B cell (primary cell): ENCODE measurements around the gene TEKT5. TPM values are rescaled to one million over a fixed set of nuclear protein-coding genes. Genes with fewer than 3 reads are reported as not detected.

Source experiments
- ATAC-seq: fragments of 200-7000 bp; cut with Tn5 transposase; one replicate; pipeline ENCODE4 v1.10.0; 2021; ENCODE audit warnings: low read depth, mild to moderate bottlenecking, moderate number of reproducible peaks, moderate library complexity
- CTCF ChIA-PET: fragments of 350-600 bp; sonication (Branson Sonifier 250); formaldehyde crosslinking; loops from one replicate; lab custom pipeline; 2021; ENCODE audit warnings: antibody characterized with exemption, inconsistent platforms; lab: Charles Lee
- POLR2A ChIA-PET: fragments of 350-600 bp; sonication (Branson Sonifier 250); formaldehyde crosslinking; loops from one replicate; lab custom pipeline; 2021; ENCODE audit warnings: antibody characterized with exemption; lab: Charles Lee
- DNase-seq: peaks from one replicate; pipeline ENCODE4 v3.0.0; 2013
- H2AFZ ChIP-seq: 2 replicates; pipeline ENCODE4 v1.6.1; 2012; ENCODE audit warnings: mild to moderate bottlenecking, low read depth, low read length; ENCODE audit not compliant: insufficient read depth, poor library complexity, severe bottlenecking
- H3K27ac ChIP-seq, 2 donors: 1 replicate in 1 of 2; 2 replicates in 1 of 2; pipeline ENCODE4 v1.5.1; 2012 to 2013; ENCODE audit warnings: low read length in 2 of 2, mild to moderate bottlenecking in 2 of 2, moderate library complexity in 1 of 2
- H3K27me3 ChIP-seq, 4 experiments: fragments of 200-600 bp in 1 of 4; sonication (generic) in 1 of 4; replicated peaks in 1 of 4; 1 replicate in 2 of 4; 2 replicates in 2 of 4; pipeline versions ENCODE4 v1.6.1 to v1.7.0; 2013 to 2016; ENCODE audit warnings: low read length in 3 of 4, mild to moderate bottlenecking in 2 of 4, mixed read lengths in 1 of 4, moderate library complexity in 1 of 4; ENCODE audit not compliant: insufficient read depth in 4 of 4, control insufficient read depth in 3 of 4; ENCODE audit errors: control extremely low read depth in 1 of 4
- H3K36me3 ChIP-seq, 2 experiments: replicated peaks in 1 of 2; 1 replicate in 1 of 2; 2 replicates in 1 of 2; pipeline versions ENCODE4 v1.6.1 to v1.7.1; 2013; ENCODE audit warnings: low read length in 1 of 2; ENCODE audit not compliant: insufficient read depth in 2 of 2, control insufficient read depth in 1 of 2; ENCODE audit errors: control extremely low read depth in 1 of 2, extremely low read depth in 1 of 2
- H3K4me1 ChIP-seq, 2 donors: fragments of 200-600 bp in 1 of 2; sonication (generic) in 1 of 2; 1 replicate in 1 of 2; 2 replicates in 1 of 2; pipeline versions ENCODE4 v1.5.1 to v1.6.1; 2013 to 2017; ENCODE audit warnings: low read length in 2 of 2; ENCODE audit not compliant: control insufficient read depth in 2 of 2, insufficient read depth in 2 of 2
- H3K4me2 ChIP-seq: replicated peaks from 2 replicates; pipeline ENCODE3; 2012; ENCODE audit warnings: mild to moderate bottlenecking, low read depth, low read length; ENCODE audit not compliant: poor library complexity, severe bottlenecking
- H3K4me3 ChIP-seq, 5 experiments: fragments of 200-600 bp in 1 of 5; sonication (generic) in 1 of 5; 1 replicate in 3 of 5; 2 replicates in 2 of 5; pipeline versions ENCODE4 v1.5.1 to v1.7.0; 2011 to 2016; ENCODE audit warnings: low read length in 4 of 5, mild to moderate bottlenecking in 4 of 5, low read depth in 2 of 5, control low read depth in 1 of 5, moderate library complexity in 1 of 5; ENCODE audit not compliant: insufficient read depth in 1 of 5; ENCODE audit errors: control extremely low read depth in 1 of 5, extremely low read depth in 1 of 5
- H3K79me2 ChIP-seq: fragments of 200-600 bp; sonication (generic); one replicate; pipeline ENCODE4 v1.6.0; 2016; ENCODE audit warnings: low read length; ENCODE audit not compliant: control insufficient read depth, insufficient read depth
- H3K9ac ChIP-seq: fragments of 200-600 bp; sonication (generic); 2 replicates; pipeline ENCODE4 v1.6.1; 2017; ENCODE audit warnings: mild to moderate bottlenecking, low read length, moderate library complexity
- H3K9me3 ChIP-seq, 3 donors: one replicate each; pipeline versions ENCODE4 v1.6.1 to v1.7.1; 2013; ENCODE audit warnings: low read length in 2 of 3; ENCODE audit not compliant: control insufficient read depth in 2 of 3, insufficient read depth in 1 of 3; ENCODE audit errors: control extremely low read depth in 1 of 3
- H4K20me1 ChIP-seq: 2 replicates; pipeline ENCODE4 v1.6.0; 2012; ENCODE audit warnings: mild to moderate bottlenecking, low read length; ENCODE audit not compliant: insufficient read depth, control insufficient read depth, poor library complexity, severe bottlenecking
- H3K27ac Mint-ChIP-seq: one replicate; pipeline ENCODE4 v1.8.0; 2021; ENCODE audit warnings: mixed read lengths
- H3K27me3 Mint-ChIP-seq: one replicate; pipeline ENCODE4 v1.8.0; 2021; ENCODE audit warnings: mixed read lengths
- H3K4me1 Mint-ChIP-seq: one replicate; pipeline ENCODE4 v1.8.0; 2021; ENCODE audit warnings: mixed read lengths
- H3K4me3 Mint-ChIP-seq: one replicate; pipeline ENCODE4 v1.8.0; 2021; ENCODE audit warnings: mixed read lengths
- H3K9me3 Mint-ChIP-seq: one replicate; pipeline ENCODE4 v1.8.0; 2022; ENCODE audit warnings: mixed read lengths; ENCODE audit not compliant: insufficient read depth
- CTCF ChIP-seq: fragments of 200-600 bp; IDR thresholded peaks from one replicate; pipeline ENCODE4 v1.8.0; 2022; ENCODE audit warnings: antibody characterized with exemption, mild to moderate bottlenecking
- EZH2 ChIP-seq: IDR thresholded peaks from 2 replicates; pipeline ENCODE4 v1.6.1; 2012; ENCODE audit warnings: borderline replicate concordance, low read depth, mild to moderate bottlenecking, moderate library complexity, low read length; ENCODE audit not compliant: insufficient read depth, poor library complexity, severe bottlenecking
- WGBS: methylation state at CpG from one replicate; pipeline ENCODE4 v1.1.5; 2013; ENCODE audit warnings: missing lambda C conversion rate; ENCODE audit not compliant: insufficient coverage; 5-methylcytosine and 5-hydroxymethylcytosine counted together
- intact Hi-C: fragments of 100-400 bp; cut with micrococcal nuclease; formaldehyde crosslinking; loops from one replicate; pipeline ENCODE4 v1.10.0; 2022
- polyA minus RNA-seq: library from RNA; depleted of rRNA, polyadenylated mRNA; stranded (reverse); fragments of >200 nt; gene quantifications from 2 replicates; pipeline ENCODE4 v1.2.3, GENCODE V29; 2012
- polyA plus RNA-seq: library from polyadenylated mRNA; depleted of rRNA; stranded (reverse); fragments of >200 nt; gene quantifications from 2 replicates; pipeline ENCODE4 v1.2.3, GENCODE V29; 2012
- total RNA-seq, 2 donors: library from RNA; stranded (reverse); fragments of 120-200 nt in 1 of 2; gene quantifications; 1 replicate in 1 of 2; 2 replicates in 1 of 2; pipeline versions ENCODE4 v1.2.3 to v1.2.4, GENCODE V29; 2013 to 2022

Gene TEKT5
- 0.42 TPM in 1 of 2 replicates, not detected in the other for total RNA-seq
- total RNA-seq (2013): not detected
- 0.25 and 0.57 TPM in 2 replicates for polyA plus RNA-seq
- polyA minus RNA-seq: not detected in 2 replicates

- CTCF ChIA-PET: no interaction called here
- peaks cover 0 to 4% (median 0%) of the 10 kb centered on the region in 4 experiments for H3K27me3 ChIP-seq
- no peak for ATAC-seq
- H3K9ac ChIP-seq: no peak within 1 kb of the TSS
- H3K9me3 ChIP-seq: peaks cover 0 to 10% (median 0%) of the 10 kb centered on the region in 3 donors
- no peaks in the 10 kb centered on the region for H3K79me2 ChIP-seq
- H3K36me3 ChIP-seq: no peaks in the 10 kb centered on the region
- Mint-ChIP-seq H3K9me3 (no peaks in the 10 kb centered on the region), H3K4me3 (no peak within 1 kb of the TSS), H3K27ac (no peak within 1 kb of the TSS), H3K4me1 (no peaks in the 10 kb centered on the region), H3K27me3 (peaks cover 12% of the 10 kb centered on the region)
- H3K27ac ChIP-seq: no peak within 1 kb of the TSS
- H3K4me2 ChIP-seq: no peak within 1 kb of the TSS
- no peak for DNase-seq
- H3K4me3 ChIP-seq: no peak within 1 kb of the TSS
- H4K20me1 ChIP-seq: no peaks in the 10 kb centered on the region
- no peak within 1 kb of the TSS for H2AFZ ChIP-seq
- TF ChIP-seq CTCF: no peak
- no peak for TF ChIP-seq EZH2
- POLR2A ChIA-PET: no interaction called here
- no peaks in the 10 kb centered on the region for H3K4me1 ChIP-seq
- intact Hi-C loops: no loop called here
- 67% methylated on average over 1 of the region's 5 CpGs for WGBS
Observed at GRCh38 chr16:10694830-10695229, at the start of gene TEKT5. TEKT5 (minus strand) TSS chr16:10694930; CDS start chr16:10694873, 57 bp downstream.

GRCh38 chr16:10743610-10744369 is 49.1 kb upstream of the TEKT5 start, which contains the start of gene NUBP1:
NUBP1 (plus strand) TSS chr16:10743842; CDS start chr16:10743864, 22 bp downstream.
- H3K27me3 ChIP-seq: no peaks in the 10 kb centered on the region
- peaks cover 4% of the 10 kb centered on the region for H4K20me1 ChIP-seq
- Mint-ChIP-seq H3K9me3 (no peaks in the 10 kb centered on the region), H3K27ac (peak within 1 kb of the TSS; percentile 97), H3K4me1 (peaks cover 55% of the 10 kb centered on the region), H3K4me3 (peak within 1 kb of the TSS; percentile 93), H3K27me3 (no peaks in the 10 kb centered on the region)
- TF ChIP-seq EZH2 (no peak), CTCF (no peak)
- intact Hi-C loops: loop anchor here (1.0 to 5.0 kb wide), 11 partner anchors 10 to 1876 kb away; partner anchors contain the start of genes CARHSP1, CIITA, CLEC16A and RSL1D1
- CTCF ChIA-PET: interaction anchor here (0.5 to 5.9 kb wide), 12 partner anchors 14 to 229 kb away, joined by 3 to 33 read pairs (median 4); partner anchors contain the start of gene CIITA
- peaks cover 63% of the 10 kb centered on the region for H3K79me2 ChIP-seq
- H3K9ac ChIP-seq: peak within 1 kb of the TSS; percentile 86
- H3K36me3 ChIP-seq: peaks cover 0 to 37% of the 10 kb centered on the region in 2 experiments
- DNase-seq: peak; percentile 100
- H3K27ac ChIP-seq: peak within 1 kb of the TSS; percentile 93 to 97
- peak; percentile 93 for ATAC-seq
- peaks cover 31 to 38% of the 10 kb centered on the region in 2 donors for H3K4me1 ChIP-seq
- POLR2A ChIA-PET: interaction anchor here (0.6 to 1.9 kb wide), 30 partner anchors 9 to 1875 kb away, joined by 3 to 38 read pairs (median 4); partner anchors contain the start of genes CARHSP1, CIITA and DEXI
- peak within 1 kb of the TSS; percentile 85 for H3K4me2 ChIP-seq
- 0% methylated on average over 57 of the region's 57 CpGs for WGBS
- H3K4me3 ChIP-seq: peak within 1 kb of the TSS; percentile 61 to 85 (median 73)
- H3K9me3 ChIP-seq: no peaks in the 10 kb centered on the region
- H2AFZ ChIP-seq: peak within 1 kb of the TSS; percentile 86
